Activated T-helper 2 cell treated with anti-CD3 and anti-CD28 coated beads, Interferon-gamma antibody, Interleukin-2, Interleukin-4, amounts not matched to agents 10 μg/mL and 5 μg/mL and 100 μg/mL, durations not matched to agents 14 hours and 24 hours and 36 hours (primary cell): ENCODE data around the gene DIABLO. TPM values are rescaled to one million over a fixed set of nuclear protein-coding genes. Genes with fewer than 3 reads are reported as not detected.
A peak's percentile ranks its signal among the peaks of the same experiment; 100 is the strongest.
"Not testable (repeated sequence)": the region's sequence is repeated elsewhere in the genome, so short reads cannot be mapped to it uniquely, and the experiment has no call there.

Experiments used
- DNase-seq: peaks from one replicate; pipeline ENCODE4 v3.0.0; 2021; ENCODE audit warnings: low spot score
- H3K27ac Mint-ChIP-seq: one replicate; pipeline ENCODE4 v1.8.0; 2021; ENCODE audit warnings: mixed read lengths
- H3K27me3 Mint-ChIP-seq: one replicate; pipeline ENCODE4 v1.8.0; 2021; ENCODE audit warnings: low read depth, mixed read lengths
- H3K36me3 Mint-ChIP-seq: one replicate; pipeline ENCODE4 v1.8.0; 2021; ENCODE audit warnings: low read depth, mixed read lengths
- H3K4me1 Mint-ChIP-seq: one replicate; pipeline ENCODE4 v1.8.0; 2021; ENCODE audit warnings: low read depth, mixed read lengths
- H3K4me3 Mint-ChIP-seq: one replicate; pipeline ENCODE4 v1.8.0; 2021; ENCODE audit warnings: low read depth, mild to moderate bottlenecking, moderate library complexity, mixed read lengths
- H3K9me3 Mint-ChIP-seq: one replicate; pipeline ENCODE4 v1.8.0; 2021; ENCODE audit warnings: mixed read lengths
- intact Hi-C: fragments of 100-400 bp; cut with micrococcal nuclease; formaldehyde crosslinking; loops from one replicate; pipeline ENCODE4 v1.15.1; 2023
- total RNA-seq: library from RNA; stranded (reverse); gene quantifications from 2 replicates; pipeline ENCODE4 v1.2.3, GENCODE V29; 2022

Gene DIABLO
- total RNA-seq, 1 donor from 2014 or later, result 56.5 TPM

DNA sequence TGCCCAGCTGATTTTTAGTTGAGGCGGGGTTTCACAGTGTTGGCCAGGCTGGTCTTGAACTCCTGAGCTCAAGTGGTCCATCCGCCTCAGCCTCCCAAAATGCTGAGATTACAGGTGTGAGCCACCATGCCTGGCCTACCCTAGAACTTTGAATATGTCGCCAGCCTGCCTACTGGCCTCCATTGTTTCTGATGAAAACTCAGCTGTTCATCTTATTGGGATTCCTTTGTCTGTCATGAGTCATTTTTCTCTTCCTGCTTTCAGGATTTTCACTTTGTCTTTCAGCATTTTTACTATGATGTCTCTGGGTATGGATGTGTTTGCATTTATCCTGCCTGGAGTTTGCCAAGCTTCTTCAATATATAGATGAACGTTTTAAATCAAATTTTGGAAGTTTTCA lies 30.4 kb downstream of the DIABLO start:
- H3K27ac Mint-ChIP-seq, result no peak overlapping the region
- H3K9me3 Mint-ChIP-seq, result no peaks in the 10 kb centered on the region
- no peak overlapping the region for H3K4me3 Mint-ChIP-seq
- no peaks in the 10 kb centered on the region for H3K36me3 Mint-ChIP-seq
- H3K27me3 Mint-ChIP-seq, result peaks cover 13% of the 10 kb centered on the region
- DNase-seq, result no peak
- H3K4me1 Mint-ChIP-seq, result peaks cover 6% of the 10 kb centered on the region
- intact Hi-C loops, result no loop called here

- Mint-ChIP-seq H3K27ac (no peak overlapping the region), H3K27me3 (peaks cover 9% of the 10 kb centered on the region), H3K9me3 (no peaks in the 10 kb centered on the region), H3K4me3 (no peak overlapping the region), H3K36me3 (no peaks in the 10 kb centered on the region), H3K4me1 (peaks cover 6% of the 10 kb centered on the region)
- DNase-seq, result no peak
- intact Hi-C loops, result no loop called here
Measured at GRCh38 chr12:122194804-122195203, 31.0 kb downstream of the DIABLO start.

GRCh38 chr12:122192441-122192840 lies 33.4 kb downstream of the DIABLO start:
- intact Hi-C loops, result no loop called here
- H3K4me3 Mint-ChIP-seq, result no peak overlapping the region

GRCh38 chr12:122190842-122191668 lies 34.8 kb downstream of the DIABLO start:
- Mint-ChIP-seq H3K36me3 (no peaks in the 10 kb centered on the region), H3K9me3 (no peaks in the 10 kb centered on the region), H3K4me3 (no peak overlapping the region), H3K27ac (no peak overlapping the region), H3K4me1 (no peaks in the 10 kb centered on the region), H3K27me3 (peaks cover 4% of the 10 kb centered on the region)
- intact Hi-C loops, result loop anchor here (1.0 kb wide), 3 partner anchors 31 to 137 kb away; no protein-coding TSS in a partner anchor
- peak; percentile 60 for DNase-seq

More at GRCh38 chr12:122192441-122192840, 33.4 kb downstream of the DIABLO start:
- H3K4me1 Mint-ChIP-seq, result peaks cover 2% of the 10 kb centered on the region
- H3K27me3 Mint-ChIP-seq, result peaks cover 5% of the 10 kb centered on the region
- DNase-seq, result no peak
- no peaks in the 10 kb centered on the region for H3K36me3 Mint-ChIP-seq
- no peak overlapping the region for H3K27ac Mint-ChIP-seq
- no peaks in the 10 kb centered on the region for H3K9me3 Mint-ChIP-seq

GRCh38 chr12:122189626-122190475 lies 36.0 kb downstream of the DIABLO start:
- intact Hi-C loops, result no loop called here
- no peaks in the 10 kb centered on the region for H3K36me3 Mint-ChIP-seq
- H3K4me3 Mint-ChIP-seq, result no peak overlapping the region
- no peaks in the 10 kb centered on the region for H3K4me1 Mint-ChIP-seq
- no peak overlapping the region for H3K27ac Mint-ChIP-seq
- no peak for DNase-seq
- H3K27me3 Mint-ChIP-seq, result no peaks in the 10 kb centered on the region
- H3K9me3 Mint-ChIP-seq, result no peaks in the 10 kb centered on the region

- peaks cover 10% of the 10 kb centered on the region for H3K27me3 Mint-ChIP-seq
- no peak overlapping the region for H3K4me3 Mint-ChIP-seq
- H3K4me1 Mint-ChIP-seq, result peaks cover 7% of the 10 kb centered on the region
- H3K36me3 Mint-ChIP-seq, result no peaks in the 10 kb centered on the region
- H3K9me3 Mint-ChIP-seq, result no peaks in the 10 kb centered on the region
- no peak overlapping the region for H3K27ac Mint-ChIP-seq
- DNase-seq, result no peak
- intact Hi-C loops, result no loop called here
Measured at GRCh38 chr12:122187466-122187865, 38.4 kb downstream of the DIABLO start.

DNA sequence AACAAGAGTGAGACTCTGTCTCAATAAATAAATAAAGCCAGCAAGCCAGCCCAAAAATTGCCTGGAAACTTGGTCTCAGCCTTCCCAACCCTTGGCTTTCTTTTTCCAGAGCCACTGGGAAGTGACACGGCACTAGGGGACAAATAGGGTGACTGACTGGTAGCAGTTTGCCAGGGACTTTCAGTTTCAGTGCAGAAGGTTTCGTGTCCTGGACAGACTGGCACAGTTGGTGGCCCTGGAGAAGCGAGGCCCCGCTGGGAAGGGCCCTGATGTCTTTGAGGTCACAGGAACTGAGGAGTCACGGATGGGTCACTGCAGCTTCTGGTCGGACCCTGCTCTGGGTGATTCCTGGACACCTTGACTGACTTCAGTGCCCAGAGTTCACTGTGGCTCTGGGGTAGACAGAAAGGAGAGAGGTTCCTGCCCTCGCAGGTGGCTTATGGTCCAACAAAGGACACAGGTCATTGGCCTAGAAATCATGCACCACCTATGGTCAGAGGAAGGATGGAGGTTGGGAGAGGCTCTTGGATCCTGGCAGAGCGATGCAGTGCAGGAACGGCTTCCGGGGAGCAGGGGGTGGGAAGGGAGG lies 40.3 kb downstream of the DIABLO start:
- H3K36me3 Mint-ChIP-seq, result no peaks in the 10 kb centered on the region
- H3K27ac Mint-ChIP-seq, result no peak overlapping the region
- H3K4me1 Mint-ChIP-seq, result peaks cover 8% of the 10 kb centered on the region
- DNase-seq, result no peak
- no peaks in the 10 kb centered on the region for H3K9me3 Mint-ChIP-seq
- H3K27me3 Mint-ChIP-seq, result peaks cover 10% of the 10 kb centered on the region
- intact Hi-C loops, result no loop called here
- no peak overlapping the region for H3K4me3 Mint-ChIP-seq

- H3K27ac Mint-ChIP-seq, result no peak overlapping the region
- DNase-seq, result no peak
- intact Hi-C loops, result no loop called here
- H3K4me1 Mint-ChIP-seq, result peaks cover 9% of the 10 kb centered on the region
- no peaks in the 10 kb centered on the region for H3K36me3 Mint-ChIP-seq
- no peak overlapping the region for H3K4me3 Mint-ChIP-seq
- H3K9me3 Mint-ChIP-seq, result no peaks in the 10 kb centered on the region
- H3K27me3 Mint-ChIP-seq, result peaks cover 10% of the 10 kb centered on the region
Measured at GRCh38 chr12:122185079-122185478, 40.8 kb downstream of the DIABLO start.

DNA sequence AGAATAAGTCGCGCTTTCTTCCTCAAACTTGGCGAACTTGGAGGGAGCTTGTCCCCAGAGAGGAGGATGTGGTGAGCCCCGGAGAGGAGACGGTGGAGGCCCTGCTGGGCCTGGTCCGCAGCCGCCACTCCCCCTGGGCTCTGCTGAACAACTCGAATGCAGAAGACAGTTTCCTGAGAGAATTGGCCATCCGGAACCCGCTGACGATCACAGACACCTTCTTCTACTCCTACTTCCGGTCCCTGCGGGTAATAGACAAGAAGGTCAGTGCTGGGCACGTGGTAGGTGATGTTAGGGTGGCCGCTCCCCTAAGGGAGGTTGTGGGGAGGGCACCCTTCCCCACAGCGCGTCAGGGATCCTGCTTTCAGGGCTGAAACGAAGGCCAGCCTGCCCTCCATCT lies 41.3 kb downstream of the DIABLO start:
- peak overlapping the region; percentile 51 for H3K4me3 Mint-ChIP-seq
- peaks cover 10% of the 10 kb centered on the region for H3K27me3 Mint-ChIP-seq
- no peak for DNase-seq
- H3K4me1 Mint-ChIP-seq, result peaks cover 12% of the 10 kb centered on the region
- no peaks in the 10 kb centered on the region for H3K9me3 Mint-ChIP-seq
- H3K36me3 Mint-ChIP-seq, result no peaks in the 10 kb centered on the region
- intact Hi-C loops, result no loop called here
- no peak overlapping the region for H3K27ac Mint-ChIP-seq

DNA sequence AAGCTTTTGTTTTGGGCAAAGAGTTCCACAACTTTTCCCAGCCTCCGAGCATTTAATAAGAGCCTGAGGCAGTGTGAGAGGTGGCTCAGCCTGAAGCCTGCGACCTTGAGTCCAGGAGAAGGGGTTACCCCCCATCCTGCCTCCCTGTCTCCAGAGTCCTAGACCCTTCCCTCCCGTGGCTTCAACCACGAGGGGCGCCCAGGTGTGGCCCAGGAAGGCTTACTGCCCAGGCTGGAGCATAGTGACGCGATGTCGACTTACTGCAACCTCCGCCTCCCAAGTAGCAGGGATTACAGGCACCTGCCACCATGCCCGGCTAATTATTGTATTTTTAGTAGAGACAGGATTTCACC lies 42.3 kb downstream of the DIABLO start:
- H3K9me3 Mint-ChIP-seq, result no peaks in the 10 kb centered on the region
- no peak overlapping the region for H3K27ac Mint-ChIP-seq
- H3K27me3 Mint-ChIP-seq, result peaks cover 10% of the 10 kb centered on the region
- intact Hi-C loops, result no loop called here
- H3K4me1 Mint-ChIP-seq, result peaks cover 15% of the 10 kb centered on the region
- DNase-seq, result no peak
- H3K4me3 Mint-ChIP-seq, result peak overlapping the region; percentile 49
- H3K36me3 Mint-ChIP-seq, result no peaks in the 10 kb centered on the region

GRCh38 chr12:122182887-122183587 lies 42.8 kb downstream of the DIABLO start, which contains the start of gene LRRC43:
TSS of gene LRRC43 (plus strand) at chr12:122183123. CDS start at chr12:122183145, 22 bp downstream.
- intact Hi-C loops, result no loop called here
- Mint-ChIP-seq H3K4me1 (peaks cover 15% of the 10 kb centered on the region), H3K27ac (no peak within 1 kb of the TSS), H3K9me3 (no peaks in the 10 kb centered on the region), H3K4me3 (peak within 1 kb of the TSS; percentile 73), H3K27me3 (peaks cover 10% of the 10 kb centered on the region), H3K36me3 (no peaks in the 10 kb centered on the region)
- peak; percentile 26 for DNase-seq

GRCh38 chr12:122176473-122176872 lies 49.4 kb downstream of the DIABLO start:
- H3K36me3 Mint-ChIP-seq, H3K27me3 Mint-ChIP-seq, DNase-seq, H3K9me3 Mint-ChIP-seq, H3K4me3 Mint-ChIP-seq, H3K27ac Mint-ChIP-seq, intact Hi-C loops: not testable (repeated sequence)
- peaks cover 16% of the 10 kb centered on the region for H3K4me1 Mint-ChIP-seq
